ENCODE data around the gene STMP1.

The STMP1 gene

DNA sequence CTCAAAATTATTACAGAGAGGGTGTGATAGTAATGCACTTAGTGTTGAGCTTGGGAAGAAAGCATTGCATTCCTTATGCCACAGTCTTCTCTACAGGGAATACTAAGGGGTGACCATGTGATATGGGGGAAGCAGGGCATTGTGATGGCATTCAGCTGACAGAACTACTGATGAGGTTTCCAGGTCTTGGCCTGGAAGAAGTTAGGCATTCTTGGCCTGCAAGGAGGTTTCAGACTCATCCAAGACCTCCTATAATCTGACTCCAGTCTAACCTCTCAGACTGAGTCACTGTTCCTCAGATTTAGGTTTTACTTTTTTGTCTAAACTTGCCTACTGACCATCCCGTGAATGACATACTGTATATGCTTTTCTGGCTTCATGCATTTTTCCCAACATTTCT lies 7.9 kb downstream of the STMP1 start:
- Histone ChIP-seq H3K27ac (ENCODE audit: low read depth, low read length) (no peak overlapping the region), H3K4me3 (ENCODE audit: low read length) (no peak overlapping the region), H3K79me2 (ENCODE audit: control insufficient read depth, low read length) (peaks cover 70% of the 10 kb centered on the region), H3F3A (ENCODE audit: control insufficient read depth, insufficient read depth) (no peaks in the 10 kb centered on the region; the same call in 1 of the 2 replicates), H4K20me1 (ENCODE audit: control insufficient read depth, insufficient read depth, low read depth, low read length) (peaks cover 4% of the 10 kb centered on the region; the same call in 1 of the 2 replicates), H3K4me2 (ENCODE audit: low read length) (no peak overlapping the region), H3K36me3 (ENCODE audit: control insufficient read depth, low read length) (peaks cover 27% of the 10 kb centered on the region), H3K9me2 (replicated peaks; ENCODE audit: control insufficient read depth, low read length) (no peaks in the 10 kb centered on the region), H3K4me1 (ENCODE audit: control insufficient read depth, low read length) (peaks cover 5% of the 10 kb centered on the region; the same call in 1 of the 2 replicates), H3K27me3 (ENCODE audit: control insufficient read depth, low read length) (no peaks in the 10 kb centered on the region), H3K9me3 (ENCODE audit: control insufficient read depth, insufficient read depth, low read length) (peaks cover 4% of the 10 kb centered on the region; the same call in 1 of the 2 replicates)
- TF ChIP-seq EZH2phosphoT487 (IDR thresholded peaks at IDR 0.05; ENCODE audit: borderline replicate concordance, low read length): no peak
- TF ChIP-seq, protein P1, sequence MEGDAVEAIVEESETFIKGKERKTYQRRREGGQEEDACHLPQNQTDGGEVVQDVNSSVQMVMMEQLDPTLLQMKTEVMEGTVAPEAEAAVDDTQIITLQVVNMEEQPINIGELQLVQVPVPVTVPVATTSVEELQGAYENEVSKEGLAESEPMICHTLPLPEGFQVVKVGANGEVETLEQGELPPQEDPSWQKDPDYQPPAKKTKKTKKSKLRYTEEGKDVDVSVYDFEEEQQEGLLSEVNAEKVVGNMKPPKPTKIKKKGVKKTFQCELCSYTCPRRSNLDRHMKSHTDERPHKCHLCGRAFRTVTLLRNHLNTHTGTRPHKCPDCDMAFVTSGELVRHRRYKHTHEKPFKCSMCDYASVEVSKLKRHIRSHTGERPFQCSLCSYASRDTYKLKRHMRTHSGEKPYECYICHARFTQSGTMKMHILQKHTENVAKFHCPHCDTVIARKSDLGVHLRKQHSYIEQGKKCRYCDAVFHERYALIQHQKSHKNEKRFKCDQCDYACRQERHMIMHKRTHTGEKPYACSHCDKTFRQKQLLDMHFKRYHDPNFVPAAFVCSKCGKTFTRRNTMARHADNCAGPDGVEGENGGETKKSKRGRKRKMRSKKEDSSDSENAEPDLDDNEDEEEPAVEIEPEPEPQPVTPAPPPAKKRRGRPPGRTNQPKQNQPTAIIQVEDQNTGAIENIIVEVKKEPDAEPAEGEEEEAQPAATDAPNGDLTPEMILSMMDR (IDR thresholded peaks at IDR 0.05; ENCODE audit: low read depth, low read length, poor library complexity, severe bottlenecking): no peak

- Histone ChIP-seq H3K27ac (ENCODE audit: low read depth, low read length) (no peak overlapping the region), H3K4me3 (ENCODE audit: low read length) (no peak overlapping the region), H3K9me2 (replicated peaks; ENCODE audit: control insufficient read depth, low read length) (no peaks in the 10 kb centered on the region), H3K9me3 (ENCODE audit: control insufficient read depth, insufficient read depth, low read length) (peaks cover 4% of the 10 kb centered on the region; the same call in 1 of the 2 replicates), H4K20me1 (ENCODE audit: control insufficient read depth, insufficient read depth, low read depth, low read length) (peaks cover 4% of the 10 kb centered on the region; the same call in 1 of the 2 replicates), H3K27me3 (ENCODE audit: control insufficient read depth, low read length) (no peaks in the 10 kb centered on the region), H3K4me2 (ENCODE audit: low read length) (no peak overlapping the region), H3K4me1 (ENCODE audit: control insufficient read depth, low read length) (no peaks in the 10 kb centered on the region), H3K36me3 (ENCODE audit: control insufficient read depth, low read length) (peaks cover 41% of the 10 kb centered on the region), H3F3A (ENCODE audit: control insufficient read depth, insufficient read depth) (no peaks in the 10 kb centered on the region; the same call in 1 of the 2 replicates), H3K79me2 (ENCODE audit: control insufficient read depth, low read length) (peaks cover 49% of the 10 kb centered on the region)
- TF ChIP-seq EZH2phosphoT487 (IDR thresholded peaks at IDR 0.05; ENCODE audit: borderline replicate concordance, low read length): no peak
- TF ChIP-seq, protein P1 (IDR thresholded peaks at IDR 0.05; ENCODE audit: low read depth, low read length, poor library complexity, severe bottlenecking): peak; percentile 95
Measured at GRCh38 chr7:135672560-135673359, 10.4 kb downstream of the STMP1 start.

GRCh38 chr7:135673360-135673706 lies 11.0 kb downstream of the STMP1 start:
- Histone ChIP-seq H3K27me3 (ENCODE audit: control insufficient read depth, low read length) (no peaks in the 10 kb centered on the region), H3K4me3 (ENCODE audit: low read length) (no peak overlapping the region), H3F3A (ENCODE audit: control insufficient read depth, insufficient read depth) (no peaks in the 10 kb centered on the region; the same call in 1 of the 2 replicates), H3K4me2 (ENCODE audit: low read length) (no peak overlapping the region), H3K4me1 (ENCODE audit: control insufficient read depth, low read length) (no peaks in the 10 kb centered on the region), H3K36me3 (ENCODE audit: control insufficient read depth, low read length) (peaks cover 40% of the 10 kb centered on the region), H4K20me1 (ENCODE audit: control insufficient read depth, insufficient read depth, low read depth, low read length) (peaks cover 4% of the 10 kb centered on the region; the same call in 1 of the 2 replicates), H3K27ac (ENCODE audit: low read depth, low read length) (no peak overlapping the region), H3K79me2 (ENCODE audit: control insufficient read depth, low read length) (peaks cover 43% of the 10 kb centered on the region), H3K9me3 (ENCODE audit: control insufficient read depth, insufficient read depth, low read length) (peaks cover 2% of the 10 kb centered on the region; the same call in 1 of the 2 replicates), H3K9me2 (replicated peaks; ENCODE audit: control insufficient read depth, low read length) (no peaks in the 10 kb centered on the region)
- no peak for TF ChIP-seq EZH2phosphoT487 (IDR thresholded peaks at IDR 0.05; ENCODE audit: borderline replicate concordance, low read length)
- TF ChIP-seq, protein P1 (IDR thresholded peaks at IDR 0.05; ENCODE audit: low read depth, low read length, poor library complexity, severe bottlenecking): no peak

Measured in DOHH2 (cell line).